HCT116 (cell line): ENCODE measurements around the gene TTLL11. TPM values are rescaled to one million over a fixed set of nuclear protein-coding genes. Genes with fewer than 3 reads are reported as not detected.
A peak's percentile ranks its signal among the peaks of the same experiment; 100 is the strongest.

Source experiments
- ATAC-seq: fragments of 200-7000 bp; cut with Tn5 transposase; 2 replicates; pipeline ENCODE4 v1.9.1; 2020; ENCODE audit warnings: mild to moderate bottlenecking, moderate library complexity
- BruUV-seq: library from RNA; stranded (reverse); fragments of 400-500 nt; replicated peaks from 2 replicates; lab custom pipeline; 2021; lab: Mats Ljungman, UMichigan
- CTCF ChIA-PET: fragments of 300-600 bp; sonication (Branson Sonifier 250); formaldehyde crosslinking; loops from one replicate; lab custom pipeline; 2021; ENCODE audit warnings: antibody characterized with exemption; lab: Charles Lee
- POLR2A ChIA-PET: fragments of 300-600, 350-600 bp; sonication (Branson Sonifier 250); formaldehyde crosslinking; loops from one replicate; lab custom pipeline; 2021; ENCODE audit warnings: antibody characterized with exemption; lab: Charles Lee
- RAD21 ChIA-PET, 2 experiments: fragments of 300-600 bp; sonication (Branson Sonifier 250); formaldehyde crosslinking; loops; one replicate each; lab custom pipeline; 2023; ENCODE audit warnings: low total read pairs in 2 of 2; ENCODE audit not compliant: uncharacterized antibody in 2 of 2, unreplicated experiment in 2 of 2, low non-redundant PET in 1 of 2; lab: Charles Lee
- DNase-seq: peaks from one replicate; pipeline ENCODE4 v3.0.0-alpha.2; 2010; ENCODE audit warnings: low read depth, low spot score
- H2AFZ ChIP-seq: fragments of 200-600 bp; shearing (Covaris generic), sonication (generic); 2 replicates; pipeline ENCODE4 v1.6.1; 2017; ENCODE audit warnings: low read depth, mixed run types, mixed read lengths, antibody characterized with exemption, low read length; ENCODE audit not compliant: poor library complexity, severe bottlenecking
- H3K27ac ChIP-seq: 2 replicates; pipeline ENCODE4 v1.5.1; 2012; ENCODE audit warnings: low read depth, low read length
- H3K27me3 ChIP-seq: fragments of 200-600 bp; sonication (generic); 2 replicates; pipeline ENCODE4 v1.6.1; 2016; ENCODE audit warnings: mixed run types, low read length, mixed read lengths; ENCODE audit not compliant: insufficient read depth
- H3K36me3 ChIP-seq, 2 experiments: fragments of 200-500 bp in 1 of 2; fragments of 200-600 bp in 1 of 2; sonication (Bioruptor generic) in 1 of 2; sonication (generic) in 1 of 2; 2 replicates each; pipeline versions ENCODE4 v1.5.1 to v1.6.1; 2014 to 2016; ENCODE audit warnings: low read length in 2 of 2, inconsistent platforms in 1 of 2, mixed read lengths in 1 of 2, mixed run types in 1 of 2; ENCODE audit not compliant: insufficient read depth in 2 of 2, control insufficient read depth in 1 of 2
- H3K4me1 ChIP-seq, 2 experiments: fragments of 200-600 bp in 1 of 2; sonication (generic) in 1 of 2; 2 replicates each; pipeline versions ENCODE4 v1.5.1 to v1.6.1; 2012 to 2017; ENCODE audit warnings: low read length in 2 of 2, inconsistent platforms in 1 of 2, mild to moderate bottlenecking in 1 of 2, mixed read lengths in 1 of 2, mixed run types in 1 of 2, moderate library complexity in 1 of 2; ENCODE audit not compliant: insufficient read depth in 2 of 2, control insufficient read depth in 1 of 2
- H3K4me2 ChIP-seq: fragments of 200-600 bp; sonication (generic); 2 replicates; pipeline ENCODE4 v1.6.1; 2017; ENCODE audit warnings: mixed run types, low read length, mixed read lengths
- H3K4me3 ChIP-seq, 2 experiments: fragments of 200-600 bp in 1 of 2; sonication (generic) in 1 of 2; replicated peaks in 1 of 2; 2 replicates each; pipeline ENCODE4 v1.5.1; 2011 to 2016; ENCODE audit warnings: low read length in 2 of 2, control low read depth in 1 of 2, low read depth in 1 of 2, mild to moderate bottlenecking in 1 of 2, mixed read lengths in 1 of 2, mixed run types in 1 of 2
- H3K79me2 ChIP-seq: fragments of 200-600 bp; sonication (generic); 2 replicates; pipeline ENCODE4 v1.6.1; 2017; ENCODE audit warnings: mild to moderate bottlenecking, mixed run types, low read length, moderate library complexity, mixed read lengths; ENCODE audit not compliant: insufficient read depth
- H3K9ac ChIP-seq: fragments of 200-600 bp; sonication (generic); 2 replicates; pipeline ENCODE4 v1.6.1; 2016; ENCODE audit warnings: low read length, mixed read lengths
- H3K9me2 ChIP-seq: fragments of 200-600 bp; sonication (generic), shearing (Covaris generic); 2 replicates; pipeline ENCODE4 v1.6.1; 2017; ENCODE audit warnings: mixed run types, mild to moderate bottlenecking, moderate library complexity; ENCODE audit not compliant: insufficient read depth
- H3K9me3 ChIP-seq, 2 experiments: fragments of 200-500 bp in 1 of 2; fragments of 200-600 bp in 1 of 2; sonication (Bioruptor generic) in 1 of 2; sonication (generic) in 1 of 2; 2 replicates each; pipeline ENCODE4 v1.6.1; 2014 to 2017; ENCODE audit warnings: low read length in 2 of 2, mixed read lengths in 2 of 2, inconsistent platforms in 1 of 2, low read depth in 1 of 2, mild to moderate bottlenecking in 1 of 2, mixed run types in 1 of 2, moderate library complexity in 1 of 2; ENCODE audit not compliant: control insufficient read depth in 1 of 2, insufficient read depth in 1 of 2
- H4K20me1 ChIP-seq: fragments of 200-600 bp; sonication (generic), shearing (Covaris generic); 2 replicates; pipeline ENCODE4 v1.6.1; 2017; ENCODE audit warnings: mixed run types, mild to moderate bottlenecking, moderate library complexity; ENCODE audit not compliant: insufficient read depth
- CBX3 ChIP-seq: IDR thresholded peaks from 2 replicates; pipeline ENCODE4 v1.6.1; 2012; ENCODE audit warnings: low read depth
- EGR1 ChIP-seq: IDR thresholded peaks from 2 replicates; pipeline ENCODE4 v1.6.1; 2012; ENCODE audit warnings: low read depth
- ELF1 ChIP-seq: IDR thresholded peaks from 2 replicates; pipeline ENCODE4 v1.6.1; 2012; ENCODE audit warnings: low read depth, borderline replicate concordance
- EZH2phosphoT487 ChIP-seq: fragments of 200-600 bp; IDR thresholded peaks from 2 replicates; pipeline ENCODE4 v1.6.1; 2018; ENCODE audit warnings: antibody characterized with exemption, borderline replicate concordance
- JUND ChIP-seq: IDR thresholded peaks from 2 replicates; pipeline ENCODE4 v1.6.1; 2012
- RAD21 ChIP-seq: IDR thresholded peaks from 2 replicates; pipeline ENCODE4 v1.6.1; 2012; ENCODE audit warnings: low read depth, mild to moderate bottlenecking
- REST ChIP-seq: IDR thresholded peaks from 2 replicates; pipeline ENCODE4 v1.6.1; 2012; ENCODE audit warnings: low read depth
- SIN3A ChIP-seq: IDR thresholded peaks from 2 replicates; pipeline ENCODE4 v1.6.1; 2012; ENCODE audit warnings: low read depth
- TCF7L2 ChIP-seq: IDR thresholded peaks from 2 replicates; pipeline ENCODE4 v1.7.0; 2011; ENCODE audit warnings: borderline replicate concordance, inconsistent platforms; ENCODE audit not compliant: insufficient read depth, insufficient read length; ENCODE audit errors: extremely low read depth
- intact Hi-C: fragments of 100-400 bp; cut with micrococcal nuclease; formaldehyde crosslinking; loops from 2 replicates; pipeline ENCODE4 v1.10.0; 2022
- total RNA-seq: library from RNA; stranded (reverse); gene quantifications from one replicate; pipeline ENCODE4 v1.2.1, GENCODE V29; 2021; ENCODE audit not compliant: unreplicated experiment
- TF ChIP-seq, protein P1 (sequence below): IDR thresholded peaks from 2 replicates; pipeline ENCODE4 v1.6.1; 2012

The TTLL11 gene
- total RNA-seq, 1 experiment from 2014 or later: 2.2 TPM

GRCh38 chr9:121960665-121961064, 132.4 kb downstream of the TTLL11 start:
- Histone ChIP-seq H3K4me1 (peaks cover 0 to 17% of the 10 kb centered on the region in 2 experiments; a peak in 2 of 4 replicates), H3K79me2 (no peaks in the 10 kb centered on the region), H3K27ac (no peak overlapping the region), H3K27me3 (no peaks in the 10 kb centered on the region), H3K9me3 (no peaks in the 10 kb centered on the region), H2AFZ (no peak overlapping the region), H3K4me2 (no peak overlapping the region), H3K36me3 (no peaks in the 10 kb centered on the region)
- ChIA-PET RAD21 (no interaction called here), POLR2A (no interaction called here), CTCF (no interaction called here)
- ATAC-seq: no peak
- intact Hi-C loops: no loop called here
- TF ChIP-seq TCF7L2: no peak
- TF ChIP-seq CBX3: no peak
- no peak for TF ChIP-seq JUND
- TF ChIP-seq, all 23 proteins: peak for 0
- H3K9me2 ChIP-seq: no peaks in the 10 kb centered on the region
- no TSS peak for BruUV-seq
- H3K9ac ChIP-seq: no peak overlapping the region
- no peaks in the 10 kb centered on the region for H4K20me1 ChIP-seq
- H3K4me3 ChIP-seq: no peak overlapping the region
- no peak for DNase-seq

- Histone ChIP-seq H3K9ac (no peak overlapping the region), H4K20me1 (no peaks in the 10 kb centered on the region), H3K27me3 (no peaks in the 10 kb centered on the region), H3K27ac (no peak overlapping the region), H3K9me3 (no peaks in the 10 kb centered on the region), H2AFZ (no peak overlapping the region), H3K9me2 (no peaks in the 10 kb centered on the region), H3K36me3 (no peaks in the 10 kb centered on the region), H3K4me2 (0 out of 2 replicates have a peak overlapping the region, but pooled peaks have one; percentile 19), H3K4me3 (no peak overlapping the region), H3K79me2 (no peaks in the 10 kb centered on the region), H3K4me1 (peaks cover 0 to 17% of the 10 kb centered on the region in 2 experiments; a peak in 2 of 4 replicates)
- ChIA-PET CTCF (no interaction called here), RAD21 (no interaction called here), POLR2A (no interaction called here)
- no TSS peak for BruUV-seq
- DNase-seq (no peak), ATAC-seq (no peak)
- intact Hi-C loops: no loop called here
- TF ChIP-seq RAD21 (no peak), JUND (peak; percentile 20; the same call in 1 of the 2 replicates), ELF1 (no peak), EZH2phosphoT487 (no peak), REST (no peak), SIN3A (no peak), EGR1 (no peak)
- TF ChIP-seq, protein P1, sequence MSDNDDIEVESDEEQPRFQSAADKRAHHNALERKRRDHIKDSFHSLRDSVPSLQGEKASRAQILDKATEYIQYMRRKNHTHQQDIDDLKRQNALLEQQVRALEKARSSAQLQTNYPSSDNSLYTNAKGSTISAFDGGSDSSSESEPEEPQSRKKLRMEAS: peak; percentile 52
Observed at GRCh38 chr9:121958530-121958929, 134.6 kb downstream of the TTLL11 start.
